ENCODE data around the gene FMNL1. TPM values are rescaled to one million over a fixed set of nuclear protein-coding genes. Genes with fewer than 3 reads are reported as not detected.
"Not testable (repeated sequence)": the region's sequence is repeated elsewhere in the genome, so short reads cannot be mapped to it uniquely, and the experiment has no call there.

Gene FMNL1
- total RNA-seq, 1 donor from 2014 or later: 3.4 TPM

- DNase-seq (ENCODE audit: low spot score) (no peak), ATAC-seq (no peak)
Measured at GRCh38 chr17:45233423-45233924, 11.8 kb downstream of the FMNL1 start.

GRCh38 chr17:45234641-45235415 lies 13.1 kb downstream of the FMNL1 start:
- ATAC-seq (peak; percentile 30), DNase-seq (ENCODE audit: low spot score) (peak; percentile 43)

GRCh38 chr17:45235416-45236281 lies 14.0 kb downstream of the FMNL1 start:
- DNase-seq (ENCODE audit: low spot score) (peak; percentile 60), ATAC-seq (peak; percentile 83)

- ATAC-seq (no peak), DNase-seq (ENCODE audit: low spot score) (no peak)
Measured at GRCh38 chr17:45236282-45236606, 14.6 kb downstream of the FMNL1 start.

GRCh38 chr17:45237686-45238085 lies 16.0 kb downstream of the FMNL1 start:
- ATAC-seq: no peak
- DNase-seq (ENCODE audit: low spot score): no peak

- DNase-seq (ENCODE audit: low spot score): no peak
- ATAC-seq: no peak
Measured at GRCh38 chr17:45238155-45238774, 16.6 kb downstream of the FMNL1 start.

GRCh38 chr17:45240905-45241327 lies 19.2 kb downstream of the FMNL1 start:
- DNase-seq (ENCODE audit: low spot score) (no peak), ATAC-seq (no peak)

- DNase-seq (ENCODE audit: low spot score): no peak
Measured at GRCh38 chr17:45241328-45242028, 19.8 kb downstream of the FMNL1 start.

GRCh38 chr17:45242029-45242414 lies 20.3 kb downstream of the FMNL1 start:
- no peak for DNase-seq (ENCODE audit: low spot score)
- ATAC-seq: no peak

More at GRCh38 chr17:45241328-45242028, 19.8 kb downstream of the FMNL1 start:
- ATAC-seq: peak; percentile 35

GRCh38 chr17:45243750-45244149 lies 22.1 kb downstream of the FMNL1 start:
- DNase-seq (ENCODE audit: low spot score): no peak
- ATAC-seq: no peak

- ATAC-seq: no peak
- no peak for DNase-seq (ENCODE audit: low spot score)
Measured at GRCh38 chr17:45244725-45245656, 23.3 kb downstream of the FMNL1 start.

- ATAC-seq: no peak
- DNase-seq (ENCODE audit: low spot score): no peak
Measured at GRCh38 chr17:45246338-45246737, 24.7 kb downstream of the FMNL1 start.

GRCh38 chr17:45246861-45247428 lies 25.3 kb downstream of the FMNL1 start:
- peak; percentile 5 for ATAC-seq

GRCh38 chr17:45247429-45248131 lies 25.9 kb downstream of the FMNL1 start:
- peak; percentile 97 for ATAC-seq
- DNase-seq (ENCODE audit: low spot score): peak; percentile 95

More at GRCh38 chr17:45246861-45247428, 25.3 kb downstream of the FMNL1 start:
- DNase-seq (ENCODE audit: low spot score): no peak

GRCh38 chr17:45248132-45248957 lies 26.7 kb downstream of the FMNL1 start:
- DNase-seq (ENCODE audit: low spot score) (no peak), ATAC-seq (peak; percentile 5)

GRCh38 chr17:45251931-45252330 lies 30.2 kb downstream of the FMNL1 start:
- DNase-seq (ENCODE audit: low spot score): no peak

GRCh38 chr17:45253237-45253636 lies 31.6 kb downstream of the FMNL1 start:
- ATAC-seq; DNase-seq (ENCODE audit: low spot score): not testable (repeated sequence)

More at GRCh38 chr17:45251931-45252330, 30.2 kb downstream of the FMNL1 start:
- no peak for ATAC-seq

- DNase-seq (ENCODE audit: low spot score): no peak
- no peak for ATAC-seq
Measured at GRCh38 chr17:45253879-45254278, 32.2 kb downstream of the FMNL1 start.
